HG02623 (cell line): ENCODE data around the gene NEK1.
"Not testable (repeated sequence)": the region's sequence is repeated elsewhere in the genome, so short reads cannot be mapped to it uniquely, and the experiment has no call there.

ENCODE experiments used
- ATAC-seq: cut with Tn5 transposase; IDR thresholded peaks from one replicate; pipeline ENCODE4 v1.9.1; 2021; ENCODE audit warnings: moderate library complexity; ENCODE audit not compliant: unreplicated experiment

NEK1 gene

GRCh38 chr4:169428376-169428775 is 184.0 kb downstream of the NEK1 start:
- no peak for ATAC-seq

DNA sequence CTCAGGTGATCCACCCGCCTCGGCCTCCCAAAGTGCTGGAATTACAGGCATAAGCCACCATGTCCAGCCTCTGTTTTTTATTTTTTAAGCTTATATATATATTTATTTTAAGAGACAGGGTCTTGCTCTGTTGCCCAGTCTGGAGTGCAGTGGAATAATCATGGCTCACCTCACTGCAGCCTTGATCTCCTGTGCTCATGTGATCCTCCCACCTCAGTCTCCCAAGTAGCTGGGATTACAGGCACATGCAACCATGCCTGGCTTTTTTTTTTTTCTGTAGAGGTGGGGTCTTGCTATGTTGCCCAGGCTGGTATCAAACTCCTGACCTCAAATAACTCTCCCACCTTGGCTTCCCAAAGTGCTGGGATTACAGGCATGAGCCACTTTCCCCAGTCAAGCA is 184.7 kb downstream of the NEK1 start:
- not testable (repeated sequence) for ATAC-seq

- no peak for ATAC-seq
Measured at GRCh38 chr4:169420291-169420690, 192.1 kb downstream of the NEK1 start.

DNA sequence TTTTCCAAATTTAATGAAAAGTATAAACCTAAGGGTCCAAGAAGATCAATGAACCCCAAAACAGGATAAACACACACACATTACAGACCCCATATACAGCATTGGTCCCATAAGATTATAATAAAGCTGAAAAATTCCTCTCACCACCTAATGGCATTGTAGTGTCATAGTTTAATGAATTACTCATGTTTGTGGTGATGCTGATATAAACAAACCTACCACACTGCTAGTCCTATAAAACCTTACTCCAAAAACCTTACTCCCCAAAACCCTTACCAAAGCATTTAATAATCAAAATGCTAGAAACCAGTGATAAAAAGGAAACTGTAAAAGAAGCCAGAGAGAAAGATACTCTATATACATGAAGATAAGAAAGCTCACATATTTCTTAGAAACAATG is 193.5 kb downstream of the NEK1 start:
- no peak for ATAC-seq

- ATAC-seq, result no peak
Measured at GRCh38 chr4:169417629-169418282, 194.6 kb downstream of the NEK1 start.

GRCh38 chr4:169416997-169417396 is 195.4 kb downstream of the NEK1 start:
- peak; percentile 72 for ATAC-seq

DNA sequence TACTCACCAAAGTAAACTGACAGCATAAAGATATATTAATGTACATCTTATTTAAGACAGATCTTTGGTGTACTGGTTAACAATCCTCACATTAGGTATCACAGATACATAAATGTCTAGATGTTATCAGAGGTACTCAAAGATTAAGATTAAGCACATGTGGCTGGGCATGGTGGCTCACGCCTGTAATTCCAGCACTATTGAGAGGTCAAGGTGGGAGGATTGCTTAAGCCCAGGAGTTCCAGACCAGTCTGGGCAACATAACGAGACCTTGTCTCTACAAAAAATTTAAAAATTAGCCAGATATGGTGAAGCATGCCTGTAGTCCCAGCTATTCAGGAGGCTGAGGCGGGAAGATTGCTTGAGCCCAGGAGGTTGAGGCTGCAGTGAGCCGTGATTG is 195.9 kb downstream of the NEK1 start:
- ATAC-seq, result no peak

DNA sequence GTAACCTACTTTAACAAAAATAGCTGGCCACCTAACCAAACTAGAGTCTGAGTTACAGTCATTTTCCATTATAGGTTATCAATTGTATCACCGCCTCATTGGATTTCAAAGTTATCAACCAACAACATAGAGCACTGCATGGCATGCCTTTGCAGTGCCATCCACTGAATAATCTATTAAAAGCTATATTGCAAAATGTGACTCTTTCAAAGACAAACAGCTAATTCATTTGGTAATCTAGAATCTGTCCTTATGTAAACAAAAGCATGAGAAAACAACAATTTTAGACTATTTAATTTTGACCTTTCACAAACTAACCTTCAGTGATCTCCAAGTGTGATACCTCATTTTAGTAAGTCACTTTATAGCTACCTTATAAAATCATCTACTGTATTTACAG is 197.5 kb downstream of the NEK1 start:
- no peak for ATAC-seq

DNA sequence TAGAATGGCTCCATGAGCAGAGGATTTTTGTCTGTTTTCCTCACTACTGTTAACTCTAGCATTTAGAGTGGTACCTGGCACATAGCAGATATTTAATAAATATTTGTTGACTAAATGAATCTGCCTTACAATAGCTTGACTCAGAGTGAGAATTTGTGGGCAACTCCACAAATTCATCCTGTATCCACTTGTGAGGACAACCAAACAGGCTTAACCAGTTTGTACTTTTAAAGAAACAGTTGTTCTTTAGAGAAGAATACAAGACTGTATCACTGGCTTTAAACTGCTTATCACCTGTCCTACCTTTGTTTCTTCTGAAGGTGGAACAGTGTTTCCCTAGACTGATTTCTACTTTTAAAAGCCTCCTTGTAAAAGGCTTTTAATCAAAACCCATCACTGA is 200.3 kb downstream of the NEK1 start:
- no peak for ATAC-seq

DNA sequence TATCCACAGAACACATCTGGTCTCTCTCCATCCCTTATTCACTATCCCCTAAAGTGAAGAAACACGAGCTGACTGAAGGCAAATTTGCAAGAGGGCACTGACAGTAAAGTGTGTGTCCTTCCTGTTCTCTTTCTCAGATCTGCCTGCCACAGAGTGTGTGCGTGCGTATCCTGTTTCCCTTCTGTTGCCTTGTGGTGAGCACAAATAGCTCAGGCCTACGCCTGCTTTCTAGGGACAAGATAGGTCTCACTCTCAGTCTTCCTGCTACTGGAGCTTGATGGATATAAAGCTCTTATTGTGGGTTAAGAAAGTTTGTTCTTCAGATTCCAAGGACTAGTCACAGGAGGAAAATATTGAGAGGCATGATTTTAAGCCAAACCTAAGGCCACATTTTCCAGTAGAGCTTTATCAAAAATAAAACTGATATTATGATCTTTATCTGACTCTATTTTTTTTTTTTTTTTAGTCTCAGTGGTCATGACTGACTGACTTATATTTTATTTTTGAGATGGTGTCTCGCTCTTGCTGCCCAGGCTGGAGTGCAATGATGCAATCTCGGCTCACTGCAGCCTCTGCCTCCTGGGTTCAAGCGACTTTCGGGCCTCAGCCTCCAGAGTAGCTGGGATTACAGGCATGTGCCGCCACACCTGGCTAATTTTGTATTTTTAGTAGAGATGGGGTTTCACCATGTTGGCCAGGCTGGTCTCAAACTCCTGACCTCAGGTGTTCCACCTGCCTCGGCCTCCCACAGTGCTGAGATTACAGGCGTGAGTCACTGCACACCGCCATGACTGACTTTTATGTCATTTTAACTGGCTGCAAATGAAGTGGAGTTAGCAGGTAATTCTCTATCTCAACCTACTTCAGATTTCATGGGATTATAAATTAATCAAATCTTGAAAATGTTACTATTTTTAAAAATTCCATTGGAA is 201.3 kb downstream of the NEK1 start:
- ATAC-seq, result peak; percentile 99

DNA sequence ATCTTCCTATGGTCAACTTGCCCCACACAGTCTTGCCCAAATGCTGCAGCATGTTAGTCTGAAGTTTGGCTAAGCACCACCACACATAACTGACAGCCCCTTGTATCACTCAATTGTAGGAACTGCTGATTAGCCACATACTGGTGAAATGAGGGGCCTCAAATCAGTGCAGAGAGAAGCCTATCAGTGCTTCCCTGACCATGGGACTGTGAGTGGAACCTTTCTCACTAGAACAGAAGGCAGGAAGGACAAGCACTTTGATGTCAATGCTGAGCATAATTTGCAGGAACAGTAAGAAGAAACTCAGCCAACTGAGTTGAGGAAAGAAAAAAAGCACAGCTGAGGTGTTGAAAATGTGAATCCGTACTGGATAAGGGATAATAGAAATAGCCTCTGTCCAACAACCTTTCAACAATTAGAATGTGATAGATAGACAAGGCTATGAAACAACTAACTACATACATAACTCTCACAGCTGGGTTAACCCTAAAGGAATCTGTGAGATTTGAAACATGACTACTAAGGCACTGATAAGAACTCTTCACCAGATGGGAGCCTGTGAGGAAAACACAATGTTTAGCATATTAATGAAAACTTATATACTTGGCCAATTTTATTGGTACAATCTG is 205.1 kb downstream of the NEK1 start:
- no peak for ATAC-seq

DNA sequence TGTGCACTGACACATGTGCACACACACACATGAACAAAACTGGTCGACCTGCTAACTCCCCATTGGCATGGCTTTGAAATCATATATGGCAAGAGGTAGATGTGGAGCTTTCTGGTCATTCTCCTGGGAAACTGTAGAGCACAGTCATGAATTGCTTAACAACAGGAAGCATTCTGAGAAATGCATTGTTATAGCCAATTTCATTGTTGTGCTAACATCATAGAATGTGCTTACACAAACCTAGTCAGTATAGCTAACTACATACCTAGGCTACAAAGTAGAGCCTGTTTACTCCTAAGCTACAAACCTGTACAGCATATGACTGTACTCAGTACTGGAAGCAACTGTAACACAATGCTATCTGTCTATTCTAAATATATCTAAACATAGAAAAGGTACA is 207.4 kb downstream of the NEK1 start:
- ATAC-seq, result no peak

- no peak for ATAC-seq
Measured at GRCh38 chr4:169400832-169401231, 211.6 kb downstream of the NEK1 start.

DNA sequence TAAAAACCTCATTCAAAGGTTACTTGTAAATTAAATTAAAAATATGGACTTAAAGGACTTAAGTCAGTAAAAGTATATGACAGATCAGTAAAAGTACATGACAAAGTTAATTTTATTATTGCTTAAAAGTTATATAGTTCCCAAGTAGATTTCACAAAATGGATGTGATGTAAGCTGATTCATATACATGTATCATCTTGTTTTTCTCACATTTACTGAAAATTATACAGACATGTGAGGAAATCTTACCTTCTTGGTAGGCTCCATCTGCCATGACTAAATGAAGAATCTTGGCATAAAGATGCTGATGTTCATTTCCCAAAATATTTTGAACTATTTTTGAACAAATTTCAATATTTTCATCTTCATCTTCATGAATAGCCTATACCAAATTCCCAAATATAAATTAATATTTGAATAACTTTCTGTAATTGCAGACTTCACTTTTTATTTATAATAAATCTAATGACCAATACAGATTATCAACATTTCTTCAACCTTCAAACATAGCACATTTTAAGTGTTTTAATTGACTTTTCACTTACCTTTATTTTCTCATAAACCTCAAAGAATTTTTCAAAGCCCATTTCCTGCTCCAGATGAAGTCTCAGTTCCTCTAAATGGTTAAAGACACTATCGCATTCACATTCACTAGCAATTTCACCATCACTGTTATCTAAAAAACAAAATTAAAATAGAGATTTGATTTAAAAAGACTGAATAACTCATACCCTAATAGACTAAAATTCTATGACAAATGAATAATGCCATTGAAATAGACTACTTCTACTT is 212.2 kb downstream of the NEK1 start:
- ATAC-seq, result peak; percentile 58

- no peak for ATAC-seq
Measured at GRCh38 chr4:169398316-169398715, 214.1 kb downstream of the NEK1 start.

- ATAC-seq, result no peak
Measured at GRCh38 chr4:169397762-169398161, 214.6 kb downstream of the NEK1 start.

GRCh38 chr4:169385376-169385775 is 227.0 kb downstream of the NEK1 start:
- no peak for ATAC-seq

DNA sequence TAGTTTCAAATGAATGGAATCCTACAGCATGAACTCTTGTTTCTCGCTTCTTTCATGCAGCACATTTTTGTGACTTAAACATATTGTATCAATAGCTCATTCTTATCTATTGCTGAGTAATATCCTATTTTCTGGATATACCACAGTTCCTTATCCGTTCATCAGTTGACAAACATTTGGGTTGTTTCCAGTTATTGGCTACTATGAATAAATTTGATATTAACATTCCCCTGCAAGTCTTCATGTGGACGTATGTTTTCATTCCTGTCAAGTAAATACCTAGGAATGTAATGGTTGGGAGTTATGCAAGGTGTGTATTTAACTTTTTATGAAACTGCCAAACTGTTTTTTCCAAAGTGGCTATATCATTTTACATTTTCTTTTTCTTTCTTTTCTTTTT is 227.6 kb downstream of the NEK1 start:
- no peak for ATAC-seq

- no peak for ATAC-seq
Measured at GRCh38 chr4:169383724-169384123, 228.7 kb downstream of the NEK1 start.

DNA sequence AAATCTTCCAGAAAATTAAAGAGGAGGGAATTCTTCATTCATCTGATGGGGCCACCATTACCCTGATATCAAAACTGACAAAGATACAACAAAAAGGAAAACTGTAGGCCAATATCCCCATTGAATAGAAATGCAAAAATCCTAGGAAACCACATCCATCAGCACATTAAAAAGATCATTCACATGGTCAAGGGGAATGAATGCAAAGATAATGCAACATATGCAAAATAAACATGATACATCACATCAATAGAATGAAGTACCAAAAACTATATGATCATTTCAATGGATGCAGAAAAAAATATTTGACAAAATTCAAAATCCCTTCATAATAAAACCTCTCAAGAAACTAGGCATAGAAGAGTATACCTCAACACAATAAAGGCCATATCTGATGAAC is 232.7 kb downstream of the NEK1 start:
- no peak for ATAC-seq

DNA sequence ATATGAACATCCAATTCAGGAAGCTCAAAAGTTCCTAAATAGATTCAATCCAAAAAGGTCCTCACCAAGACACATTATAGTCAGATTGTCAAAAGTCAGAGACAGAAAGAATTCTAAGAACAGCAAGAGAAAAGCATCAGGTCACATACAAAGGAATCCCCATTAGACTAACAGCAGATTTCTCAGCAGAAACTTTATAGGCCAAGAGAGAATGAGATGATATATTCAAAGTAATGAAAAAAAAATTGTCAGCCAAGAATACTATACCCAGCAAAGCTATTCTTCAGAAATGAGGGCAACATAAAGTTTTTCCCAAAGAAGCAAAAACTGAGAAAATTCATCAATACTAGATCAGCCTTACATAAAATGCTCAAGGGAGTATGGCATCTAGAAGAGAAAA is 235.0 kb downstream of the NEK1 start:
- no peak for ATAC-seq
